Left kidney (tissue), 8 donors: ENCODE results near the gene MEIOB. TPM values are rescaled to one million over a fixed set of nuclear protein-coding genes. Genes with fewer than 3 reads are reported as not detected.
"Not testable (repeated sequence)": the region's sequence is repeated elsewhere in the genome, so short reads cannot be mapped to it uniquely, and the experiment has no call there.

Source experiments
- DNase-seq: peaks from one replicate; pipeline ENCODE4 v3.0.0-alpha.2; 2013
- long read RNA-seq, 8 donors: transcript quantifications; one replicate each; lab custom pipeline, GENCODE V29; 2026
- polyA plus RNA-seq: library from polyadenylated mRNA; unstranded; fragments of 120-200 nt; gene quantifications from one replicate; pipeline ENCODE4 v1.2.1, GENCODE V29; 2013; ENCODE audit not compliant: insufficient read length

The MEIOB gene, protein sequence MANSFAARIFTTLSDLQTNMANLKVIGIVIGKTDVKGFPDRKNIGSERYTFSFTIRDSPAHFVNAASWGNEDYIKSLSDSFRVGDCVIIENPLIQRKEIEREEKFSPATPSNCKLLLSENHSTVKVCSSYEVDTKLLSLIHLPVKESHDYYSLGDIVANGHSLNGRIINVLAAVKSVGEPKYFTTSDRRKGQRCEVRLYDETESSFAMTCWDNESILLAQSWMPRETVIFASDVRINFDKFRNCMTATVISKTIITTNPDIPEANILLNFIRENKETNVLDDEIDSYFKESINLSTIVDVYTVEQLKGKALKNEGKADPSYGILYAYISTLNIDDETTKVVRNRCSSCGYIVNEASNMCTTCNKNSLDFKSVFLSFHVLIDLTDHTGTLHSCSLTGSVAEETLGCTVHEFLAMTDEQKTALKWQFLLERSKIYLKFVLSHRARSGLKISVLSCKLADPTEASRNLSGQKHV
- polyA plus RNA-seq, result 3.2 TPM
- long read RNA-seq, donor 1, result 0 reads
- long read RNA-seq, donor 2, result 0 reads
- long read RNA-seq, donor 3, result 0 reads
- long read RNA-seq, donor 4, result 0 reads
- long read RNA-seq, donor 5, result 0 reads
- long read RNA-seq, donor 6, result 0 reads
- long read RNA-seq, donor 7, result 0 reads
- long read RNA-seq, donor 8, result 0 reads

DNA sequence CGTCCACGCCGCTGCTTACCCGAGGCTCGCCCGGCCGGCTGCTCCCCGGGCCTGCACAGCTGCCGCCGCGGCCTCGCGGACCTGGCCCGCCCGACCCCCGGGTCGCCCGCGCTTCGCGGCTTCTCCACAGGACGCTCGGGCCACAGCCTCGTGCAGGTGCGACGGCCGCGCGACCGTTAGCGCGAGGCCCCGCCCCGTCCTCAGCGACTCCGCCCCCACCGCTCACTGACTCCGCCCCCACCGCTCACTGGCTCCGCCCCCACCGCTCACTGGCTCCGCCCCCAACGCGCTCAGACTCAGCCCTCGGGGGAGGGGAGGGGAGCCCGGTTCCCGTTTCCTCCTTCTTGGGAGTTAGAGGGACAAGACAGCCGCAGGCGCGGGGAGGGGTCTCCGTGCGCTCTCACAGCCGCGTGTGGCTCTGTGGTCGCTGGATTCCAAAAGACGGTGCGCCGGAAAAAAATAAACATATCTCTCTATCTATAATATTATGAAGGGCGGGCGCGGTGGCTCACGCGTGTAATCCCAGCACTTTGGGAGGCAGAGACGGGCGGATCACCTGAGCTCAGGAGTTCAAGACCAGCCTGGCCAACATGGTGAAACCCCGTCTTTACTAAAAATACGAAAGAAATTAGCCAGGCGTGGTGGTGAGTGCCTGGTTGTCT lies at the start of gene MEIOB:
TSS of gene MEIOB (minus strand) at position 191 of the 662 bp plus-strand sequence. CDS start 3,989 bp downstream, outside the sequence.
- DNase-seq, result no peak

DNA sequence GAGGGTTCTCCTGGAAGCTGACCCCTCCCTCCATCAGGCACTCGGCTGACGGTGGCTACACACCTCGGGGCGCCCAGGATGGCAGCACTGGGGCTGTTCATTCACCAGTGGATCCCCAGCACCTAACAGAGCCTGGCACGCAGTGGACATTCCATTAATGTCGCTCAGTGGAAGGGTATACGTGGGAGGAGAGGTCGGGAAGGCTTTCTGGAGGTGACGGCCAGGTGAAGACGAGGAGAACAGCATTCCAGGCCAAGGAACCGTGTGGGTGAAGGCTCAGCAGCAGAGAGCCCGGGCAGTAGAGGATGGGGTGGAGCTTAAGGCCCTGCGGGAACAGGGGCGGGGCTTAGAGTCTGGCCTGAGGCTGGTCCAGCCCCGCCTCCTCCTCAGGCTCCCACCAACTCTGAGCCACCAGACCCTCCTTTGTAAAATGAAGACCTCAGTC lies 48.8 kb upstream of the MEIOB start:
- no peak for DNase-seq

DNA sequence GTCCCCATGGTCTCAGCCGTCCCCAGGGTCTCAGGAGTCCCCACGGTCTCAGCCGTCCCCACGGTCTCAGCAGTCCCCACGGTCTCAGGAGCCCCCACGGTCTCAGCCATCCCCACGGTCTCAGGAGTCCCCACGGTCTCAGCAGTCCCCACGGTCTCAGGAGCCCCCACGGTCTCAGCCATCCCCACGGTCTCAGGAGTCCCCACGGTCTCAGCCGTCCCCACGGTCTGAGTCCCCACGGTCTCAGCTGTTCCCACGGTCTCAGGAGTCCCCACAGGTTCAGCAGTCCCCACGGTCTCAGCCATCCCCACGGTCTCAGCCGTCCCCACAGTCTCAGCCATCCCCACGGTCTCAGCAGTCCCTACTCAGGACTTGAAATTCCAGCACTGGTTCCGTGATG lies 48.2 kb upstream of the MEIOB start:
- not testable (repeated sequence) for DNase-seq

DNA sequence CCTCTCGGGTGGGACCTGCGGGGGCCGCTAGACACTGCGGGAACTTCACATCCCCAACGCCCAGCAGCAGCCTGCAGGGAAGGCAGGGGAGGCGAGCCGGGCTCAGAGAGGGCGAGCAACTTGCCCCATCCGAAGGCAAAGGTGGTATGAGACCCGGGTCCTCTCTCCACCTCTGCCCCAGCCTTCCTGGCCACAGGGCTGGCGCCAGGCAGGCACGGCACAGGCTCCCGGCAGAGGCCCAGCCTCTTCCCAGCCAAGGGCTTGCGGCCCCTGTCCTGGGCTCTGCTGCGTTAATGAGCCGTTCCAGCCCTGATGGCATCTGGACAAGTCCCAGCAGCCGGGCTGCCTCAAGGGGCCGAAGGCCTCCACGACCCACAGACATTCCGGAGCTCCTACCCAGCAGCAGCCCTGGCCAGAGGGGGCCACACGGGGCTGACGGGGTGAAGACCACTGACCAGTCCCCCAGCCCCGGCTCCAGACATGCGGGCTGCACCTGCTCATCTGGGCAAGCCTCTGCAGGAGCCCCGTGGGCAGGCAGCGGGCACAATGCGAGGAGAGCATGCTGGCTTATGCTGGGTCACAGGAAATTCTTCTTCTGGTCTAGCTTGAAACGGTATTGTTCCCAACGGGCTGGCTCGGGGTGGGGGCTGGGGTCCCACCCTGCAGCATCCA lies 47.5 kb upstream of the MEIOB start:
- DNase-seq, result no peak

DNA sequence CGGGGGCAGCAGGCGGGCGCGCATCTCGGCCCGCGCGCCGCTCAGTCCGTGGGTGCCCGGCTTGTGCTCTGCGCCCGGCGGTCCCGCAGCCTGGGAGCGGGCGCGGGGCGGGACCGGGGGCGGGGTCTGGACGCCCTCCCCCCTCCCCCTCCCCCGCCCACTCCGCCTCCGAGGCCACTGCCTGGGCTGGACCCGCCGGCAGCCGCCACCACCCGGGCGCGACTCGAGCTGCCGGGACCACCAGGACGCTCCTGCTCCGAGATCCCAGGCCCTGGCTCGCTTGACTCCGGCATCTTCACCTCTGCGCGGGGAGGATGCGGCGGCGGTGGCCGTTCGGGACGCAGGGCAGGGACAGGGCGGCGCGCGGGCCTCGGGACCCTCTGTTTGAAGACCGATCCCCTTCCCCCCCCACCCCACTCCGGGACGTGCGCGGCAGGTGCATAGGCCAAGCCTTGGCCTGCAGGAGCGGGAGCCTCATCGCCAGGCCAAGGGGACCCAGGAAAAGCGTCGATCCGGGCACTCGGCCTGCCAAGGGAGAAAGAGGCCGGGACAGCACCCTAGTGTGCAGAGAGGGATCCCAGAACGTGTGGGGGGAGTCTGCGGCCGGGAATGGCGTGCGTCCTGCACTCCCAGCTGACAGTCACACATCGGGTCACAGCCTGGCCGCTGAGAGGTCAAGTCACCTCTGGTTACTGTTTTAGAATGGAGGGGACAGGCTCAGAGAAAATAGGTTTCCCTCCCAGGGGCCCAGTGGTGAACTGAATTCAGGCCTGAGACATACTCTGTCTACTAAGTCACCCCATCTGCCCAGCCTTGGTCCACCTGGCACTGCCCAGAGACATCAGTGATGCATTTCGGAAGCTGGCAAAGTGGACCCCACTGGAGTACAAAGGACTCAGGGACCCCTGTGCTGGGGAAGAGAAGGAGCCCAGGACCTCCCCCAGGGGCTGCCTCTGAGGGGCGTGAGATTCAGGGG lies 46.7 kb upstream of the MEIOB start, which contains the start of gene HS3ST6:
TSS of gene HS3ST6 (minus strand) at position 65 of the 976 bp plus-strand sequence. CDS start 92 bp downstream, outside the sequence.
- no peak for DNase-seq

DNA sequence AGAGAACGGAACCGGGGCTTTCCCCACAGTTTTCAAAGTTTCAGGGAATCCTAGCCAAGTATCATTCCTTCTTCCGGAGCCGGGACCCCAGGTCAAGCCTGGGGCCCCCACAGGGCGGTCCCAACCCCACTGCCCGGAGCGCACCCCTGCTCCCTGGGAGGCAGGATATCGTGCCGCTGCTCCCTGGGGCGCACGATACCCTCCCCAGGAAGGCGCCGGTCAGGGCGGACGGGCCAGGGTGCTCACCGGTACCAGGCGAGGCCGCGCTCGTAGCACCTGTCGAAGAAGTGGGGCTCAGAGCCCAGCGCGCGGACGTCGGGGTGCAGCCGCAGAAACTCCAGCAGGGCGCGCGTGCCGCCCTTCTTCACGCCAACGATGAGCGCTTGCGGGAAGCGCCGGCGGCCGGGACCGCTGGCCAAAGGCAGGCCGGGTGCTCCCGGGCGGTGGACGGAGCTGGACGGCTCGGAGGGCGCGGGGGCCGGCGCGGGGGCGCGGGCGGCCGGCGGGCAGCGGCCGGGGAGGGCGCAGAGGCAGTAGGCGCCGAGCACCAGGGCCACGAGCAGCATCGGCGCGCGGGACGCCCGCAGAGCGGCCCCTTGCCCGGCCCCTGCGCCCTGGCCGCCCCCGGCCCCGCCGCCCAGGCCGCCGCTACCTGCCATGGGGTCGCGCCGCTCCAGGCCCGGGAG lies 45.8 kb upstream of the MEIOB start:
- DNase-seq, result no peak

DNA sequence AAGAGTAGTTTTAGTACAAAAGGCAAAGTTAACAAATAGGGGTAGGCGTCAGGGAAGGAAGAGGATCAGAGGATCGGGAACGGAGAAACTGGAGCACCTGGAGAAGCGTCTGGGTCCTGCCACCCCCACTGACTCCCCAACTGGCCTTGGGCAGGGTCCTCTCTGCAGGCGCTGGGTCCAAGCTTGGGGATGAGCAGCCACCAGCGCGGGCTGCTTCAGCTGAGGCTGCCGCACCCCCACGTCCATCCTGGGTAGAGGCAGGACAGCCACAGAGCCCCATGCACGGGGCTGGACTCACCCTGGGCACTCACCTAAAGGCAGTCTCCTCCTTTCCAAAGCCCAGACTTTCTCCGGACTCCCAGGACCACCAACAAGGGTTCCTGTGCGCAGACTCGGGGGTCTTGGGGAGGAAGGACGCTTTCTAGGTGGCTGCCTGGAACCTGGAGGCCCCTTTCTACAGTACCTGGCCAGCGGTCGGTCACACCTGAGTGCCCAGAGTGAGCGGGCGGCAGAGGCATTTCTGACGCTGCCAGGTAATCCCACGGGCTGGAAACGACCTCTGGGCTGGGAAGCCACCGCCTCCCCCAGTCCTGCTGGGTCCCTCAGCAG lies 45.2 kb upstream of the MEIOB start:
- DNase-seq, result no peak

DNA sequence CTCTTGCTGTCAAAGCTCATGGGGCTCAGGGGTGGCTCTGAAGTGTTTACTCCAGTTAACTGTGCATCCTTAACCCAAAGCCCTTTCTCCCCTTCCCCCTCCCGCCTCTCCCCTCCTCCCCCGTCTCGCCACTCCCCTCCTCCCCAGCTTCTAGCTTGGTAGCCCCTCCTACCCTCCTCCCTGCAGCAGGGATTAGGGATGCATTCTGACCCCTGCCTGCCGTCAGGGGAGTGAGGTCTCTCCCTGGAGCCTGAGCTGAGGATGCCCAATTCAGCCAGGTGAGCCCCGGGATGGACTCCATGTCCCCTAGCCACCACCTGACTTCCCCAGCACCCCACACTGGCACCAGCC lies 44.7 kb upstream of the MEIOB start:
- no peak for DNase-seq

DNA sequence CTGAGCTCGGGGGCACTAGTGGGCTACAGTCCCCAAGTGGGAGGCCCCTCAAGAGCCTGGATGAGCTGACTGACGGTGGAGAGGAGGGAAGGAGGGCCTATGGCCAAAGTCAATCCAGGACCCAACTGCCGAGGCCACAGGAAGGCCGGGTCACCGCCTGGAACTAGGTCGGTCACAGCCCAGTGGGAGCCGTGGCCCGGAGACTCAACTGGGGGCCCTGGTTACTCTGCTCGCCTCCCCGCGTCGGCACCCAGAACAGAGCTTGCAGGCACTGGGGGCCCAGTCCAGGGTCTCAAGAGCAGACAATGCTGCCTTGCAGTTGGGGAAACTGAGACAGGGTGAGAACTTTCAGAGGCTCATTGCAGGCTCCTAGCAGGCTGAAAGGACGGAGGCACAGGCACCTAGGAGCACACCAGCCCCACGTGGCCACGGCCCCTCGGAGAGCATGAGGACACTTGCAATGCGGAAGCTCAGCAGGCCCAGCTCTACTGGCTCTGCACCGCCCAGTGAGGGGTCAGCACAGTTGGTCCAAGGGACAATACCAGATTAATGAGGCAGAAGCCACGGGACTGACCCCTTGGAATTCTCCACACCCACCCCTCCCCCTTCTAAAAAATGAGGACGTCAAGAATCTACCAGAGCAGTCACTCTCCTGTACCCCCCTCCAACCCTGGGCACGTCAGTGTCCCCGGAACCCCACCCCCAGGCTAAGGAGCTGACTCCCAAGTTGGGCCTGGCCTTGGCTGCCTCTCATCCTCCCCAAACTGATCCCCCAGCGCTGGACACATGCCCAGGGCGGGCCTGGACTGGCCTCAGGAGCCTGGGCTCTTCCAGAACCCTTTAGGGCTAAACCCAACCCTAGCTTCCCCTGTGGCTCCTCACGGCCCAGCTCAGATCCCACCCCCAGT lies 44.0 kb upstream of the MEIOB start:
- no peak for DNase-seq

DNA sequence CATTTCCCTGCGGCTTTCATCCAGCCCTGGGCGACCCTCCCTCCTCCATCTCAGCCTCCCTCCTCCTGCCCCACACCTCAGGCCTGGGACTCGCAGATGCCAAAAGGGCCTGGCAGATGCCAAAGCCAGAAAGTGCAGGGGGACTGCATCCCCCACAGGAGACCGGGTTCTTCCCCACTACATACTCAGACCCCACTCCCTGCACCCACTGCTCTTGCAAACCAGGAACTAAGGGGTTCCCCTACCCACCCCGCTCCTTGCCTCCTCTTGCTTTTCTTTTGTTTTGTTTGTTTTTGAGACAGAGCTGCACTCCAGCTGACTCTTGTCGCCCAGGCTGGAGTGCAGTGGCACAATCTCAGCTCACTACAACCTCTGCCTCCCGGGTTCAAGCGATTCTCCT lies 43.0 kb upstream of the MEIOB start:
- no peak for DNase-seq

DNA sequence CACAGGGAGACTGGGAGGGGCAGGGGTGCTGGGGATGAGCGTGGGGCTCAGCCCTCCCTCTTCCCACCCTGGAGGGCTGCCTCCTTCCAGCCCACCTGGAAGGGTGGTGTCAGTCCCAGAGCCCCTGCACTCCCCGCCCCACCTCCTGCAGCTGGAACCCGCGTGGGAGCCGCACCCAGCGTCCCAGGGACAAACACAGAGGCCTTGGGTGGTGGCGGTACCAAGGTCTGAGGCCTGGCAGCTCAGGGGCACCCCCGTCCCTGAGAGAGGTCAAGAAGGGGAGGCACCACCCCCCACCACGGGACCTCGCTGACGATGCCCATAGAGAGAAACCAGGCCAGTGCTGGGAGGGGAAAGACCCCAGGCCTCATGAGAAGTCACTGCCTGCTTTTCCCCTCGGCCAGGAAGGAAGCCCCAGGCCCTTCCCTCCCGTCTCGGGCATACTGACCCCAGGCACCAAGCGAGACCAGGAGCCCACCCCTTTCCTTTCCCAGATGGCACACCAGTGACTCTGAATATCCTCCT lies 42.2 kb upstream of the MEIOB start:
- no peak for DNase-seq

DNA sequence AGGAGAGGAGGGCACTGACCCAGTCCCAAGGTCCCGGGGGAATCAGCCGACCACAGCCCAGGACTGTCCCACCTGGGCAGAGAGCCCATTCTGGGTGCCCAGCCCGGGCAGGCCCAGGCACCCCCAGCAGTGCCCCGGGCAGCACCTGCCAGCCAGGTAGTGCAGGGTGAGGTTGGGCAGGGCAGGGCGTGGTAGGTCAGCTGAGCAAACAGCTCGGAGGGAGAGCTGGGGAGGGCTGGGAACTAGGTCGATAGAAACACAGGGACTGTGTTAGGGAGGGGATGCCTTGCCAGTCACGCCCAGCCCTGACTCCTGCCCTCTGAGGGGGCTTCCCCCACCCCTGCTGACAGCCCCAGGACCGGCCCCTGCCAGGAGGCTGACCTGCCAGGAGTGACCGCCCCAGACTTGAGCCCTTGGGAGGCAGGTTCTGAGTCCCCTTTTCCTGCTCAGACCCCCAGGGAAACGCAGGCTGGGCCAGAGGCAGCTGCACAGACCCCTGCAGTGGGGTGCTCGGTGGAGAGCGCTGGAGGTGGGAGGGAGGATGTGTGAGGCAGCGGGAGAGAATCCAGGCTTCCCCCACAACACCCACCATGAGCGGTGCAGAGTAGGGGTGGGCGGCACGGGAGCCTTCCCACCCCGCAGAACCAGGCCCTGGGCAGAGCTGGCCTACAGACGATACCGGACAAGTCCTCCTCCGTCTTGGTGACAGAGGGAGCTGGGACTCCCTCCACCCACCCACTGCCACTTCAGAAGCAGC lies 41.5 kb upstream of the MEIOB start:
- no peak for DNase-seq

DNA sequence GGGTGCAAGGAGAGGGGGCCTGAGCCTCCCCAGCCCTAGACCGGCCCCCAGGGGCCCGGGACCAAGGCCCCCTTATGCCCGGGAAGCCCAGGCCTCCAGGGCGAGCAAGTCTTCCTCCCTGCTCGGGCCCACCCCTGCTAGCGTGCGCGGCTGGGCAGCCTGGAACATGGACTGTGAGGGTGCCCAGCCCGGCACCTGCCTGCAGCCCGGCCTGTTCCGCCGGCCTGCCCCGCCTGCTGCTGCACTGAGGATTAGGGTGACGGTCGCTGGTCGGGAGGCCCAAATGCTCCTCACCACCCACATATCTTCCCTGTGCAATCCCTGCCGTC lies 40.2 kb upstream of the MEIOB start:
- DNase-seq, result no peak

DNA sequence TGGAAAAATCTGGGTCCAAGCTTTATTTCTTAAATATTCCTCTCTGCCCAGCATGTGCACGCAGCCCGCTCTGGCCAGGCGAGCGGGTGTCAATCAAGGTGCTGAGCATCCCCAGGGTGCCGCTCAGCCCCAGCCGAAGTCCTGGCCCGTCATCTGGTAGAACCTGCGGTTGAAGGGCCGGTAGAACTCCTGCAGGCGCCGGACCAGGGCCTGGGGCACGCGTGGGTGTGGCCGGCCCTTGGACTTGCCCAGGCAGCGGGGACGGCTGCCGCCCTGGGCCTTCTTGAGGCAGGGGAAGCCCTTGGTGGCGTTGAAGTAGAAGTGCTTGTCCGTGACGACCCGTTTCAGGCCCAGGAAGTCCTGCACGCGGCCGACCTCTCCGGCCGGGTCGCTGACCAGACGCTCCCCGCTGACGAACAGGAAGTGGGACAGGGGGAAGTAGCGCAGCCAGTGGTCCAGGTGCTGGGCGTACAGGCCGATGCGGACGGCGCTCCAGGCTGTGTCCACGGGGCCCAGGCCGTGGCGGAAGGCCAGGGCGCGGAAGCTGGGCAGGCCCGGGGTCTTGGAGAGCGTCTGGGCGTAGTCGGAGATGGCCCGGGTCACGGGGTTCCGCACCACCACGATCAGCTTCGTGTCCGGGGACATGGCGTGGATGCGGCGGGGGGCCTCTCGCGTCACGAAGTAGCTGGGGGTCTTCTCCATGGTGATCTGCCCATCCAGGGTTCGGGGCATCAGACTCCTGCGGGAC lies 39.7 kb upstream of the MEIOB start:
- DNase-seq, result no peak

DNA sequence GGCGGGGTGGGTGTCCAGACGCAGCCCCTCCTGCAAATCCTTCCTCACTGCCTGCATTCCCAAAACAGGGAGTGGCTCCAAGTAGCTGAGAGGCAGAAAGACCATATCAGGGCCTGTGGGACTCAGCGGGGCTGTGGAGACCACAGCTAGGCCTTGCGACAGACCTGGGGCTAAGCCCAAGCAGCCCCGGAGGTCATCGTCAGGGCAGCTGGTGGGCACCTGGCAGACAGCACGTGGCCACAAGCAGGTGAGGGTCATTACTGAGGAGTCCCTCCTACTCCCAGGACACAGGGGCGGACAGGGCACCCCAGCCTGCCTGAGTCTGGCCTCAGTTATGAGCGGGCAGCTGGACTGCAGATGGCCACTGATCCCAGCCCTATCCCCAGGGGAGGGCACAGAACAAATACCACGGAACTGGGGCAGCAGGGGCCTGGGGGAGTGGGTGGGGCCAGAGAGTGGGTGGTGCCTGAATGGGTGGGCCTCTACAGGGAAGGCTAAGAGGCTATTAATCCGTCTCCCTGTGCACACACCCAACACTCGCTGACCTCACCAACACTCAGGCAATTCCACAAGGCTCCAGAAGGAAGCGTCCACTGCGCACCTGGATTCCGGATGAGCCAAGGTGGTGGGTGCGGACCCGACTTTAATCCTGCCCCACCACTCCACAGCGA lies 37.7 kb upstream of the MEIOB start:
- DNase-seq, result no peak

DNA sequence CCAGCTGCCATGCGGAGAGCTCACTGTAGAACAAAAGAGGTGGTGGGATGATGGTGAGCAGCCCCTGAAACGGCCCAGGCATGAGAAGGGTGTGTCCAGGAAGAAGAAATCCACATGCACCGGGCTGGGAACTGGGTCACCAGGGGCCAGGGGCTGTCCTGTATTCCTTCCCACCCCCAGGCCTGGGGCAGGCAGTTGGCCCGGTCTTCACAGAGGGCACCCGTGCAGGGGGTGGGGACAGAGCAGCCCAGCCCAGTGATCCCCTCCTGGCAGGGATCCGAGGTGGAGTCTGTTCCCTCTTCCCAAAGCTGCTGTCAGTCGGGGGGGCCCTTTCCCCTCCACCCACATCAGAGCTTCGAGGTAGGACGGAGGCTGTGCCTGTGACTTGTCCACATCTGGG lies 37.0 kb upstream of the MEIOB start:
- DNase-seq, result no peak

DNA sequence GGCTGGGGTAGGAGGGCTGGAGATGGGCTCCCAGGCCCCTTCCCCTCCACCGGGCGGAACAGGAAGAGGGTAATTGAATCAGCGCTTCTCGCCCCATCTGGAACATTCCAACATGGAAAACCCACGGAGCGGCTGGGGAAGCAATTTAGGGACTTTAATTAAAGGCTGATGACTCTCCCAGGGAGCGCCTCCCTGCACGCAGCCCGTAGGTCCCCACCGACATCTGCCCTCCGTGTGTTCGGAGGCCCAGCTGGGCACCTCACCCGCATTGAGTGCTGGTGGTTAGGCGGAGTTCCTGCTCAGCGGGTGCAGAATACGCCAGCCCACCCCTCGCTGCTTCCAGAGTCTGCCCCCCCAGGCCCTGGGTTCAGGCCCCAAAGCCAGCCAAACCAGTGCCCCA lies 36.2 kb upstream of the MEIOB start:
- no peak for DNase-seq
